DOHH2 (cell line): ENCODE measurements around the gene TJP1.

Experiments used
- H3F3A ChIP-seq: fragments of 200-600 bp; sonication (generic), shearing (Covaris generic); 2 replicates; pipeline ENCODE4 v1.6.0; 2016; ENCODE audit warnings: antibody characterized with exemption, mild to moderate bottlenecking; ENCODE audit not compliant: control insufficient read depth, insufficient read depth
- H3K27ac ChIP-seq: fragments of 200-600 bp; sonication (generic); 2 replicates; pipeline ENCODE4 v1.5.1; 2014; ENCODE audit warnings: low read depth, mild to moderate bottlenecking, low read length, moderate library complexity
- H3K27me3 ChIP-seq: fragments of 200-600 bp; sonication (generic); 2 replicates; pipeline ENCODE4 v1.6.1; 2014; ENCODE audit warnings: mild to moderate bottlenecking, low read length, mixed read lengths; ENCODE audit not compliant: control insufficient read depth
- H3K36me3 ChIP-seq: fragments of 200-600 bp; sonication (generic); 2 replicates; pipeline ENCODE4 v1.6.1; 2014; ENCODE audit warnings: mild to moderate bottlenecking, low read length, moderate library complexity, mixed read lengths; ENCODE audit not compliant: control insufficient read depth
- H3K4me1 ChIP-seq: fragments of 200-600 bp; sonication (generic); 2 replicates; pipeline ENCODE4 v1.6.1; 2014; ENCODE audit warnings: mild to moderate bottlenecking, low read length, mixed read lengths; ENCODE audit not compliant: control insufficient read depth
- H3K4me2 ChIP-seq: fragments of 200-600 bp; sonication (generic); 2 replicates; pipeline ENCODE4 v1.6.0; 2014; ENCODE audit warnings: mild to moderate bottlenecking, low read length, moderate library complexity
- H3K4me3 ChIP-seq: fragments of 200-600 bp; sonication (generic); 2 replicates; pipeline ENCODE4 v1.5.1; 2014; ENCODE audit warnings: mild to moderate bottlenecking, low read length, mixed read lengths
- H3K79me2 ChIP-seq: fragments of 200-600 bp; sonication (generic); 2 replicates; pipeline ENCODE4 v1.6.1; 2014; ENCODE audit warnings: mild to moderate bottlenecking, low read length, mixed read lengths; ENCODE audit not compliant: control insufficient read depth
- H3K9me2 ChIP-seq: fragments of 200-600 bp; sonication (generic); replicated peaks from 2 replicates; pipeline ENCODE4 v1.6.1; 2014; ENCODE audit warnings: mild to moderate bottlenecking, low read length, mixed read lengths; ENCODE audit not compliant: control insufficient read depth
- H3K9me3 ChIP-seq: fragments of 200-600 bp; sonication (generic); 2 replicates; pipeline ENCODE4 v1.6.1; 2014; ENCODE audit warnings: antibody characterized with exemption, low read length, mixed read lengths; ENCODE audit not compliant: control insufficient read depth, insufficient read depth
- H4K20me1 ChIP-seq: fragments of 200-600 bp; sonication (generic); 2 replicates; pipeline ENCODE4 v1.6.0; 2014; ENCODE audit warnings: low read depth, mild to moderate bottlenecking, antibody characterized with exemption, low read length, moderate library complexity; ENCODE audit not compliant: control insufficient read depth, insufficient read depth
- EZH2phosphoT487 ChIP-seq: fragments of 200-600 bp; sonication (generic); IDR thresholded peaks from 2 replicates; pipeline ENCODE4 v1.6.1; 2017; ENCODE audit warnings: borderline replicate concordance, mild to moderate bottlenecking, antibody characterized with exemption, low read length, moderate library complexity, mixed read lengths
- TF ChIP-seq, protein P1 (sequence below): fragments of 200-600 bp; sonication (generic); IDR thresholded peaks from one replicate; pipeline ENCODE4 v1.5.1; 2014; ENCODE audit warnings: antibody characterized with exemption, mild to moderate bottlenecking, low read depth, low read length; ENCODE audit not compliant: poor library complexity, severe bottlenecking

TJP1 gene

GRCh38 chr15:29701151-29701550 lies 121.1 kb downstream of the TJP1 start:
- no peaks in the 10 kb centered on the region for H4K20me1 ChIP-seq
- no peaks in the 10 kb centered on the region for H3K9me3 ChIP-seq
- H3K36me3 ChIP-seq: no peaks in the 10 kb centered on the region
- H3K79me2 ChIP-seq: no peaks in the 10 kb centered on the region
- no peak overlapping the region for H3K4me2 ChIP-seq
- no peaks in the 10 kb centered on the region for H3K9me2 ChIP-seq
- H3K4me1 ChIP-seq: no peaks in the 10 kb centered on the region
- no peaks in the 10 kb centered on the region for H3F3A ChIP-seq
- TF ChIP-seq EZH2phosphoT487: no peak
- TF ChIP-seq, protein P1, sequence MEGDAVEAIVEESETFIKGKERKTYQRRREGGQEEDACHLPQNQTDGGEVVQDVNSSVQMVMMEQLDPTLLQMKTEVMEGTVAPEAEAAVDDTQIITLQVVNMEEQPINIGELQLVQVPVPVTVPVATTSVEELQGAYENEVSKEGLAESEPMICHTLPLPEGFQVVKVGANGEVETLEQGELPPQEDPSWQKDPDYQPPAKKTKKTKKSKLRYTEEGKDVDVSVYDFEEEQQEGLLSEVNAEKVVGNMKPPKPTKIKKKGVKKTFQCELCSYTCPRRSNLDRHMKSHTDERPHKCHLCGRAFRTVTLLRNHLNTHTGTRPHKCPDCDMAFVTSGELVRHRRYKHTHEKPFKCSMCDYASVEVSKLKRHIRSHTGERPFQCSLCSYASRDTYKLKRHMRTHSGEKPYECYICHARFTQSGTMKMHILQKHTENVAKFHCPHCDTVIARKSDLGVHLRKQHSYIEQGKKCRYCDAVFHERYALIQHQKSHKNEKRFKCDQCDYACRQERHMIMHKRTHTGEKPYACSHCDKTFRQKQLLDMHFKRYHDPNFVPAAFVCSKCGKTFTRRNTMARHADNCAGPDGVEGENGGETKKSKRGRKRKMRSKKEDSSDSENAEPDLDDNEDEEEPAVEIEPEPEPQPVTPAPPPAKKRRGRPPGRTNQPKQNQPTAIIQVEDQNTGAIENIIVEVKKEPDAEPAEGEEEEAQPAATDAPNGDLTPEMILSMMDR: no peak
- no peaks in the 10 kb centered on the region for H3K27me3 ChIP-seq
- H3K4me3 ChIP-seq: no peak overlapping the region
- H3K27ac ChIP-seq: no peak overlapping the region

- H3K9me3 ChIP-seq: no peaks in the 10 kb centered on the region
- no peaks in the 10 kb centered on the region for H3K79me2 ChIP-seq
- H3K27me3 ChIP-seq: no peaks in the 10 kb centered on the region
- H4K20me1 ChIP-seq: no peaks in the 10 kb centered on the region
- H3K9me2 ChIP-seq: no peaks in the 10 kb centered on the region
- no peak overlapping the region for H3K4me3 ChIP-seq
- no peaks in the 10 kb centered on the region for H3K36me3 ChIP-seq
- H3K4me2 ChIP-seq: no peak overlapping the region
- no peaks in the 10 kb centered on the region for H3K4me1 ChIP-seq
- H3F3A ChIP-seq: no peaks in the 10 kb centered on the region
- no peak for TF ChIP-seq EZH2phosphoT487
- TF ChIP-seq, protein P1: no peak
- H3K27ac ChIP-seq: no peak overlapping the region
Measured at GRCh38 chr15:29700296-29700695, 122.0 kb downstream of the TJP1 start.

GRCh38 chr15:29699791-29700190 lies 122.5 kb downstream of the TJP1 start:
- TF ChIP-seq, protein P1: no peak
- no peak for TF ChIP-seq EZH2phosphoT487
- Histone ChIP-seq H3F3A (no peaks in the 10 kb centered on the region), H3K27ac (no peak overlapping the region), H3K79me2 (no peaks in the 10 kb centered on the region), H3K4me1 (no peaks in the 10 kb centered on the region), H3K9me3 (no peaks in the 10 kb centered on the region), H3K4me2 (no peak overlapping the region), H3K36me3 (no peaks in the 10 kb centered on the region), H3K9me2 (no peaks in the 10 kb centered on the region), H3K4me3 (no peak overlapping the region), H3K27me3 (no peaks in the 10 kb centered on the region), H4K20me1 (no peaks in the 10 kb centered on the region)

GRCh38 chr15:29698030-29698701 lies 124.1 kb downstream of the TJP1 start:
- Histone ChIP-seq H4K20me1 (no peaks in the 10 kb centered on the region), H3K27ac (no peak overlapping the region), H3F3A (no peaks in the 10 kb centered on the region), H3K4me3 (no peak overlapping the region), H3K9me2 (no peaks in the 10 kb centered on the region), H3K36me3 (no peaks in the 10 kb centered on the region), H3K4me1 (no peaks in the 10 kb centered on the region), H3K27me3 (no peaks in the 10 kb centered on the region), H3K4me2 (no peak overlapping the region), H3K9me3 (no peaks in the 10 kb centered on the region), H3K79me2 (no peaks in the 10 kb centered on the region)
- TF ChIP-seq, protein P1: no peak
- no peak for TF ChIP-seq EZH2phosphoT487
